ENCODE results near the gene GIPC1. TPM values are rescaled to one million over a fixed set of nuclear protein-coding genes. Genes with fewer than 3 reads are reported as not detected.

Gene GIPC1
- total and polyA plus RNA-seq, 9 of the 15 experiments (the other 6 are each of a cell fraction or from before 2014, with no cell fraction given): 0.49 to 54.7 (median 24.8) TPM

DNA sequence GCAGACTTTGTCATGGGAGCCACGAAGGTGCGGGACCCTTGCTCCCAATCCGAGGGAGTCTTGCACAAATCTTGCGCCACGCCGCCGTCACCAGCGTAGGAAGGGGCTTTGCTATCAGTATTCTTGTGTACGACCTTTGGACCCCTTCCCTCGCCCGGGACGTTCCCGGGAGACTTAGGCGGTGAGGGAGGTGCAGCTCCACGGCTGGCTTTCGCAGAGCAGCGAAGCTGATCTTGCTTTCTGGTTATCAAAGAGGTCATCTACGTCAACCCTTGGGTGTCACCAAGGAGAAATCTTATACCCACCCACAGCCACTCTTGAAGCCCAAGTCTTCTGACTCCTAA, 34.0 kb upstream of the GIPC1 start (continued):
- TF ChIP-seq, protein P1, sequence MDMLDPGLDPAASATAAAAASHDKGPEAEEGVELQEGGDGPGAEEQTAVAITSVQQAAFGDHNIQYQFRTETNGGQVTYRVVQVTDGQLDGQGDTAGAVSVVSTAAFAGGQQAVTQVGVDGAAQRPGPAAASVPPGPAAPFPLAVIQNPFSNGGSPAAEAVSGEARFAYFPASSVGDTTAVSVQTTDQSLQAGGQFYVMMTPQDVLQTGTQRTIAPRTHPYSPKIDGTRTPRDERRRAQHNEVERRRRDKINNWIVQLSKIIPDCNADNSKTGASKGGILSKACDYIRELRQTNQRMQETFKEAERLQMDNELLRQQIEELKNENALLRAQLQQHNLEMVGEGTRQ (CRISPR knock-in tag; IDR thresholded peaks at IDR 0.05): no peak
- TF ChIP-seq ZNF41 (CRISPR knock-in tag; conservative IDR thresholded peaks at IDR 0.05) (0 out of 2 replicates have a peak, but pooled peaks have one; percentile 10), CEBPB (tag; IDR thresholded peaks at IDR 0.05) (peak; percentile 81), SMARCC2 (IDR thresholded peaks at IDR 0.05; ENCODE audit: low read depth) (0 out of 2 replicates have a peak, but pooled peaks have one; percentile 32), RBBP5 (IDR thresholded peaks at IDR 0.05; ENCODE audit: borderline replicate concordance, insufficient read depth, low read length, poor library complexity, severe bottlenecking) (peak; percentile 4), RBFOX2 (IDR thresholded peaks at IDR 0.05; ENCODE audit: low read depth, low read length) (0 out of 2 replicates have a peak, but pooled peaks have one; percentile 6), POU5F1 (IDR thresholded peaks at IDR 0.05; ENCODE audit: borderline replicate concordance, low read depth, low read length, partially characterized antibody) (no peak), HNRNPUL1 (IDR thresholded peaks at IDR 0.05; ENCODE audit: low read length) (no peak), ARID1B (IDR thresholded peaks at IDR 0.05) (0 out of 2 replicates have a peak, but pooled peaks have one; percentile 21), DPF2 (IDR thresholded peaks at IDR 0.05) (peak; percentile 56; the same call in 1 of the 2 replicates), HCFC1 (IDR thresholded peaks at IDR 0.05; ENCODE audit: low read depth, low read length) (no peak)
- TF ChIP-seq, protein P2, sequence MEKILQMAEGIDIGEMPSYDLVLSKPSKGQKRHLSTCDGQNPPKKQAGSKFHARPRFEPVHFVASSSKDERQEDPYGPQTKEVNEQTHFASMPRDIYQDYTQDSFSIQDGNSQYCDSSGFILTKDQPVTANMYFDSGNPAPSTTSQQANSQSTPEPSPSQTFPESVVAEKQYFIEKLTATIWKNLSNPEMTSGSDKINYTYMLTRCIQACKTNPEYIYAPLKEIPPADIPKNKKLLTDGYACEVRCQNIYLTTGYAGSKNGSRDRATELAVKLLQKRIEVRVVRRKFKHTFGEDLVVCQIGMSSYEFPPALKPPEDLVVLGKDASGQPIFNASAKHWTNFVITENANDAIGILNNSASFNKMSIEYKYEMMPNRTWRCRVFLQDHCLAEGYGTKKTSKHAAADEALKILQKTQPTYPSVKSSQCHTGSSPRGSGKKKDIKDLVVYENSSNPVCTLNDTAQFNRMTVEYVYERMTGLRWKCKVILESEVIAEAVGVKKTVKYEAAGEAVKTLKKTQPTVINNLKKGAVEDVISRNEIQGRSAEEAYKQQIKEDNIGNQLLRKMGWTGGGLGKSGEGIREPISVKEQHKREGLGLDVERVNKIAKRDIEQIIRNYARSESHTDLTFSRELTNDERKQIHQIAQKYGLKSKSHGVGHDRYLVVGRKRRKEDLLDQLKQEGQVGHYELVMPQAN (IDR thresholded peaks at IDR 0.05; ENCODE audit: borderline replicate concordance): peak; percentile 50; the same call in 1 of the 2 replicates
- TF ChIP-seq, protein P3, sequence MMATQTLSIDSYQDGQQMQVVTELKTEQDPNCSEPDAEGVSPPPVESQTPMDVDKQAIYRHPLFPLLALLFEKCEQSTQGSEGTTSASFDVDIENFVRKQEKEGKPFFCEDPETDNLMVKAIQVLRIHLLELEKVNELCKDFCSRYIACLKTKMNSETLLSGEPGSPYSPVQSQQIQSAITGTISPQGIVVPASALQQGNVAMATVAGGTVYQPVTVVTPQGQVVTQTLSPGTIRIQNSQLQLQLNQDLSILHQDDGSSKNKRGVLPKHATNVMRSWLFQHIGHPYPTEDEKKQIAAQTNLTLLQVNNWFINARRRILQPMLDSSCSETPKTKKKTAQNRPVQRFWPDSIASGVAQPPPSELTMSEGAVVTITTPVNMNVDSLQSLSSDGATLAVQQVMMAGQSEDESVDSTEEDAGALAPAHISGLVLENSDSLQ (IDR thresholded peaks at IDR 0.05): 0 out of 2 replicates have a peak, but pooled peaks have one; percentile 27
- TF ChIP-seq, protein P4, sequence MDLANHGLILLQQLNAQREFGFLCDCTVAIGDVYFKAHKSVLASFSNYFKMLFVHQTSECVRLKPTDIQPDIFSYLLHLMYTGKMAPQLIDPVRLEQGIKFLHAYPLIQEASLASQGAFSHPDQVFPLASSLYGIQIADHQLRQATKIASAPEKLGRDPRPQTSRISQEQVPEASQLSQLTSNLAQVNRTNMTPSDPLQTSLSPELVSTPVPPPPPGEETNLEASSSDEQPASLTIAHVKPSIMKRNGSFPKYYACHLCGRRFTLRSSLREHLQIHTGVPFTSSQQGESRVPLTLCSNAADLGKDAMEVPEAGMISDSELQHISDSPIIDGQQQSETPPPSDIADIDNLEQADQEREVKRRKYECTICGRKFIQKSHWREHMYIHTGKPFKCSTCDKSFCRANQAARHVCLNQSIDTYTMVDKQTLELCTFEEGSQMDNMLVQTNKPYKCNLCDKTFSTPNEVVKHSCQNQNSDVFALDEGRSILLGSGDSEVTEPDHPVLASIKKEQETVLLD (IDR thresholded peaks at IDR 0.05): no peak
- TF ChIP-seq, protein P5, sequence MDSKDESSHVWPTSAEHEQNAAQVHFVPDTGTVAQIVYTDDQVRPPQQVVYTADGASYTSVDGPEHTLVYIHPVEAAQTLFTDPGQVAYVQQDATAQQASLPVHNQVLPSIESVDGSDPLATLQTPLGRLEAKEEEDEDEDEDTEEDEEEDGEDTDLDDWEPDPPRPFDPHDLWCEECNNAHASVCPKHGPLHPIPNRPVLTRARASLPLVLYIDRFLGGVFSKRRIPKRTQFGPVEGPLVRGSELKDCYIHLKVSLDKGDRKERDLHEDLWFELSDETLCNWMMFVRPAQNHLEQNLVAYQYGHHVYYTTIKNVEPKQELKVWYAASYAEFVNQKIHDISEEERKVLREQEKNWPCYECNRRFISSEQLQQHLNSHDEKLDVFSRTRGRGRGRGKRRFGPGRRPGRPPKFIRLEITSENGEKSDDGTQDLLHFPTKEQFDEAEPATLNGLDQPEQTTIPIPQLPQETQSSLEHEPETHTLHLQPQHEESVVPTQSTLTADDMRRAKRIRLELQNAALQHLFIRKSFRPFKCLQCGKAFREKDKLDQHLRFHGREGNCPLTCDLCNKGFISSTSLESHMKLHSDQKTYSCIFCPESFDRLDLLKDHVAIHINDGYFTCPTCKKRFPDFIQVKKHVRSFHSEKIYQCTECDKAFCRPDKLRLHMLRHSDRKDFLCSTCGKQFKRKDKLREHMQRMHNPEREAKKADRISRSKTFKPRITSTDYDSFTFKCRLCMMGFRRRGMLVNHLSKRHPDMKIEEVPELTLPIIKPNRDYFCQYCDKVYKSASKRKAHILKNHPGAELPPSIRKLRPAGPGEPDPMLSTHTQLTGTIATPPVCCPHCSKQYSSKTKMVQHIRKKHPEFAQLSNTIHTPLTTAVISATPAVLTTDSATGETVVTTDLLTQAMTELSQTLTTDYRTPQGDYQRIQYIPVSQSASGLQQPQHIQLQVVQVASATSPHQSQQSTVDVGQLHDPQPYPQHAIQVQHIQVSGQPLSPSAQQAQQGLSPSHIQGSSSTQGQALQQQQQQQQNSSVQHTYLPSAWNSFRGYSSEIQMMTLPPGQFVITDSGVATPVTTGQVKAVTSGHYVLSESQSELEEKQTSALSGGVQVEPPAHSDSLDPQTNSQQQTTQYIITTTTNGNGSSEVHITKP (IDR thresholded peaks at IDR 0.05; ENCODE audit: partially characterized antibody): no peak
- TF ChIP-seq, protein P6, sequence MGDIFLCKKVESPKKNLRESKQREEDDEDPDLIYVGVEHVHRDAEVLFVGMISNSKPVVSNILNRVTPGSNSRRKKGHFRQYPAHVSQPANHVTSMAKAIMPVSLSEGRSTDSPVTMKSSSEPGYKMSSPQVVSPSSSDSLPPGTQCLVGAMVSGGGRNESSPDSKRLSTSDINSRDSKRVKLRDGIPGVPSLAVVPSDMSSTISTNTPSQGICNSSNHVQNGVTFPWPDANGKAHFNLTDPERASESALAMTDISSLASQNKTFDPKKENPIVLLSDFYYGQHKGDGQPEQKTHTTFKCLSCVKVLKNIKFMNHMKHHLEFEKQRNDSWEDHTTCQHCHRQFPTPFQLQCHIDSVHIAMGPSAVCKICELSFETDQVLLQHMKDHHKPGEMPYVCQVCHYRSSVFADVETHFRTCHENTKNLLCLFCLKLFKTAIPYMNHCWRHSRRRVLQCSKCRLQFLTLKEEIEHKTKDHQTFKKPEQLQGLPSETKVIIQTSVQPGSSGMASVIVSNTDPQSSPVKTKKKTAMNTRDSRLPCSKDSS (IDR thresholded peaks at IDR 0.05; ENCODE audit: low read depth, partially characterized antibody): no peak

Measured in K562 (cell line).